Measurements from ENCODE around the gene TMED1. TPM values are rescaled to one million over a fixed set of nuclear protein-coding genes. Genes with fewer than 3 reads are reported as not detected.
A peak's percentile ranks its signal among the peaks of the same experiment; 100 is the strongest.

TMED1 gene
- total and polyA plus RNA-seq, 9 of the 15 experiments (the other 6 are each of a cell fraction or from before 2014, with no cell fraction given): 0.86 to 30.2 (median 23.5) TPM

DNA sequence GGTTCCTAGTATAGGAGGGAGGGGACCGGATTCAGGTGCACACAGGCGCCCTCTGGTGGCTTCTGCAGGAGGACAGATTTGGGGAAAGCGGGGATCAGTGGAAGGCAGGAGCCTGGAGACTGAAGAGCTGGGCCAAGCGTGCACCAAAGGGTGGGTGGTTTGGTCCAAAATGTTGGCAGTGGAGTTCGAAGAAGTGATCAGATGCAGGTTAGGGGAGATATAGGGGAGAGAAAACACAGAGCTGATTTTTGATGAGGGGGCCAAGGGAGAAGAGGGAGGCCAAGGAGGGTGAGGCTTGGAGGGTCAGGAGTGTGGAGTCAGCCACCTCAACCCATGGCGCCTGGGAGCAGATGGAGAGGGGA is 28.5 kb upstream of the TMED1 start (continued):
- TF ChIP-seq ZFP30 (CRISPR knock-in tag; IDR thresholded peaks at IDR 0.05; ENCODE audit: borderline replicate concordance) (no peak), ZNF263 (CRISPR knock-in tag; IDR thresholded peaks at IDR 0.05; ENCODE audit: borderline replicate concordance) (no peak; the same call in 1 of the 2 replicates), HNRNPH1 (optimal IDR thresholded peaks at IDR 0.05; ENCODE audit: low read depth, low read length) (no peak), SP1 (CRISPR knock-in tag; IDR thresholded peaks at IDR 0.05) (no peak), SMAD1 (IDR thresholded peaks at IDR 0.05; ENCODE audit: low read depth, low read length, partially characterized antibody) (no peak), FOXJ2 (tag; IDR thresholded peaks at IDR 0.05) (no peak), ZFX (CRISPR knock-in tag; IDR thresholded peaks at IDR 0.05) (no peak; the same call in 1 of the 2 replicates), CBX8 (IDR thresholded peaks at IDR 0.05; ENCODE audit: borderline replicate concordance, extremely low read depth, low read depth, low read length, poor library complexity, severe bottlenecking) (no peak), COPS2 (conservative IDR thresholded peaks at IDR 0.05) (no peak), CCNT2 (IDR thresholded peaks at IDR 0.05; ENCODE audit: borderline replicate concordance, extremely low read depth, insufficient read length, low read depth, low read length) (no peak), ZSCAN29 (IDR thresholded peaks at IDR 0.05) (no peak), KDM5B (IDR thresholded peaks at IDR 0.05; ENCODE audit: insufficient replicate concordance, low read depth, low read length) (no peak), POLR2B (IDR thresholded peaks at IDR 0.05; ENCODE audit: low read depth, partially characterized antibody) (no peak), TCF15 (CRISPR knock-in tag; IDR thresholded peaks at IDR 0.05) (no peak), KDM4B (IDR thresholded peaks at IDR 0.05; ENCODE audit: borderline replicate concordance in 2 of 2, low read depth in 1 of 2) (no peak), ZNF639 (CRISPR knock-in tag; conservative IDR thresholded peaks at IDR 0.05 in 1 of 2, IDR thresholded peaks at IDR 0.05 in 1 of 2) (no peak), RB1 (IDR thresholded peaks at IDR 0.05; ENCODE audit: low read depth) (peak; percentile 23; the same call in 1 of the 2 replicates), HOXB6 (CRISPR knock-in tag; IDR thresholded peaks at IDR 0.05; ENCODE audit: borderline replicate concordance) (no peak), ZNF212 (CRISPR knock-in tag; IDR thresholded peaks at IDR 0.05) (no peak), ZNF445 (CRISPR knock-in tag; IDR thresholded peaks at IDR 0.05; ENCODE audit: low read depth) (no peak)
- TF ChIP-seq, protein P1, sequence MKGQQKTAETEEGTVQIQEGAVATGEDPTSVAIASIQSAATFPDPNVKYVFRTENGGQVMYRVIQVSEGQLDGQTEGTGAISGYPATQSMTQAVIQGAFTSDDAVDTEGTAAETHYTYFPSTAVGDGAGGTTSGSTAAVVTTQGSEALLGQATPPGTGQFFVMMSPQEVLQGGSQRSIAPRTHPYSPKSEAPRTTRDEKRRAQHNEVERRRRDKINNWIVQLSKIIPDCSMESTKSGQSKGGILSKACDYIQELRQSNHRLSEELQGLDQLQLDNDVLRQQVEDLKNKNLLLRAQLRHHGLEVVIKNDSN (CRISPR knock-in tag; IDR thresholded peaks at IDR 0.05): no peak

Measured in K562 (cell line).